Endodermal cell (in vitro differentiated cells): Measurements from ENCODE around the gene NBEAL1. TPM values are rescaled to one million over a fixed set of nuclear protein-coding genes. Genes with fewer than 3 reads are reported as not detected.
"Not testable (repeated sequence)": the region's sequence is repeated elsewhere in the genome, so short reads cannot be mapped to it uniquely, and the experiment has no call there.

Experiments
- DNase-seq: peaks from one replicate; pipeline ENCODE4 v3.0.0-alpha.2; 2017
- H3K27ac ChIP-seq: 2 replicates; pipeline ENCODE4 v1.5.1; 2013; ENCODE audit warnings: mild to moderate bottlenecking, low read depth, low read length, moderate library complexity
- H3K27me3 ChIP-seq: 2 replicates; pipeline ENCODE4 v1.6.1; 2013; ENCODE audit warnings: mild to moderate bottlenecking, low read length, moderate library complexity; ENCODE audit not compliant: insufficient read depth, control insufficient read depth, poor library complexity, severe bottlenecking
- H3K36me3 ChIP-seq: 2 replicates; pipeline ENCODE4 v1.7.0; 2013; ENCODE audit warnings: mild to moderate bottlenecking, low read length, moderate library complexity; ENCODE audit not compliant: control insufficient read depth, insufficient read depth
- H3K4me1 ChIP-seq: one replicate; pipeline ENCODE4 v1.7.0; 2013; ENCODE audit warnings: low read length; ENCODE audit not compliant: control insufficient read depth, insufficient read depth
- H3K4me3 ChIP-seq: 2 replicates; pipeline ENCODE4 v1.5.1; 2013; ENCODE audit warnings: mild to moderate bottlenecking, low read length, moderate library complexity
- H3K9ac ChIP-seq: 2 replicates; pipeline ENCODE4 v1.6.1; 2013; ENCODE audit warnings: mild to moderate bottlenecking, low read length, moderate library complexity; ENCODE audit not compliant: poor library complexity, severe bottlenecking; ENCODE audit errors: extremely low read depth
- H3K9me3 ChIP-seq: 2 replicates; pipeline ENCODE4 v1.6.1; 2013; ENCODE audit warnings: mild to moderate bottlenecking, low read length, moderate library complexity; ENCODE audit not compliant: control insufficient read depth
- H3K27ac Mint-ChIP-seq: 2 replicates; pipeline ENCODE4 v1.8.0; 2020; ENCODE audit warnings: mixed read lengths
- H3K27me3 Mint-ChIP-seq: 2 replicates; pipeline ENCODE4 v1.8.0; 2021; ENCODE audit warnings: mild to moderate bottlenecking, mixed read lengths; ENCODE audit not compliant: insufficient read depth
- H3K36me3 Mint-ChIP-seq: 2 replicates; pipeline ENCODE4 v1.8.0; 2020; ENCODE audit warnings: low read depth, mixed read lengths
- H3K4me1 Mint-ChIP-seq: 2 replicates; pipeline ENCODE4 v1.8.0; 2020; ENCODE audit warnings: mixed read lengths
- H3K4me3 Mint-ChIP-seq: 2 replicates; pipeline ENCODE4 v1.8.0; 2020; ENCODE audit warnings: mild to moderate bottlenecking, moderate library complexity, mixed read lengths
- H3K9me3 Mint-ChIP-seq: 2 replicates; pipeline ENCODE4 v1.8.0; 2020; ENCODE audit warnings: mild to moderate bottlenecking, mixed read lengths
- WGBS, 2 experiments: methylation state at CpG; one replicate each; pipeline versions ENCODE4 v1.1.5 to v1.1.7; 2013; ENCODE audit warnings: missing lambda C conversion rate in 2 of 2, mixed read lengths in 1 of 2; ENCODE audit not compliant: insufficient coverage in 1 of 2, insufficient read length in 1 of 2; 5-methylcytosine and 5-hydroxymethylcytosine counted together
- total RNA-seq, 2 donors: library from RNA; stranded (reverse); fragmentation: NEBNext Ultra II Directional in 1 of 2; extraction: Animal tissue kit (Norgen Biotek cat#: 25700) in 1 of 2; gene quantifications; 2 replicates in 1 of 2; 3 replicates in 1 of 2; pipeline ENCODE4 v1.2.1, GENCODE V29; 2021
- TF ChIP-seq, protein P1 (sequence below): fragments of 200-600 bp; sonication (generic); conservative IDR thresholded peaks from 2 replicates; pipeline ENCODE4 v1.5.0; 2021; ENCODE audit warnings: antibody characterized with exemption, mild to moderate bottlenecking

Gene NBEAL1
- total RNA-seq, 2 donors from 2014 or later: 18.2 to 20.1 TPM

DNA sequence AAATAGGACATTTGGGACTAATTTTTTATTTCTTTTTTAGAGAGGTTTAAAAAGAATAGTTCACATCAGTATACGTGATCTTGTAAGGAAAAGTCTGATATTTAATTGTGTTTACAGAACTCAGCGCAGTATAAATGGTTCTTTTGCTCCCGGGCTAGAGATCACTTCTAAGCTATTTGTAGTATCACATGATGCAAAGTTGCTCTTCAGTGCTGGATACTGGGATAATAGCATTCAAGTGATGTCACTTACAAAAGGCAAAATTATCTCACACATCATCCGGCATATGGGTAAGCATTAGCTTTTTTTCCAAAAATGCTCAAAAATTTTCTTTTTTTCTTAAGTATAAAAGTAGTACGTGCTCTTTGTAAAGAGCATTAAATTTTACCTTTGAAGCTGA lies 186.8 kb downstream of the NBEAL1 start:
- TF ChIP-seq, protein P1, sequence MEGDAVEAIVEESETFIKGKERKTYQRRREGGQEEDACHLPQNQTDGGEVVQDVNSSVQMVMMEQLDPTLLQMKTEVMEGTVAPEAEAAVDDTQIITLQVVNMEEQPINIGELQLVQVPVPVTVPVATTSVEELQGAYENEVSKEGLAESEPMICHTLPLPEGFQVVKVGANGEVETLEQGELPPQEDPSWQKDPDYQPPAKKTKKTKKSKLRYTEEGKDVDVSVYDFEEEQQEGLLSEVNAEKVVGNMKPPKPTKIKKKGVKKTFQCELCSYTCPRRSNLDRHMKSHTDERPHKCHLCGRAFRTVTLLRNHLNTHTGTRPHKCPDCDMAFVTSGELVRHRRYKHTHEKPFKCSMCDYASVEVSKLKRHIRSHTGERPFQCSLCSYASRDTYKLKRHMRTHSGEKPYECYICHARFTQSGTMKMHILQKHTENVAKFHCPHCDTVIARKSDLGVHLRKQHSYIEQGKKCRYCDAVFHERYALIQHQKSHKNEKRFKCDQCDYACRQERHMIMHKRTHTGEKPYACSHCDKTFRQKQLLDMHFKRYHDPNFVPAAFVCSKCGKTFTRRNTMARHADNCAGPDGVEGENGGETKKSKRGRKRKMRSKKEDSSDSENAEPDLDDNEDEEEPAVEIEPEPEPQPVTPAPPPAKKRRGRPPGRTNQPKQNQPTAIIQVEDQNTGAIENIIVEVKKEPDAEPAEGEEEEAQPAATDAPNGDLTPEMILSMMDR: no peak
- Mint-ChIP-seq H3K4me1 (no peaks in the 10 kb centered on the region), H3K27ac (no peak overlapping the region), H3K9me3 (peaks cover 9% of the 10 kb centered on the region), H3K27me3 (no peaks in the 10 kb centered on the region), H3K4me3 (no peak overlapping the region), H3K36me3 (peaks cover 36% of the 10 kb centered on the region)
- no peak overlapping the region for H3K4me3 ChIP-seq
- no peaks in the 10 kb centered on the region for H3K4me1 ChIP-seq
- peaks cover 34% of the 10 kb centered on the region for H3K36me3 ChIP-seq
- no peaks in the 10 kb centered on the region for H3K9me3 ChIP-seq
- H3K27me3 ChIP-seq: no peaks in the 10 kb centered on the region
- no peak overlapping the region for H3K9ac ChIP-seq
- 99 to 100% methylated on average over 4 to 5 of the region's 5 CpGs for WGBS, 2 experiments
- DNase-seq: no peak
- no peak overlapping the region for H3K27ac ChIP-seq

DNA sequence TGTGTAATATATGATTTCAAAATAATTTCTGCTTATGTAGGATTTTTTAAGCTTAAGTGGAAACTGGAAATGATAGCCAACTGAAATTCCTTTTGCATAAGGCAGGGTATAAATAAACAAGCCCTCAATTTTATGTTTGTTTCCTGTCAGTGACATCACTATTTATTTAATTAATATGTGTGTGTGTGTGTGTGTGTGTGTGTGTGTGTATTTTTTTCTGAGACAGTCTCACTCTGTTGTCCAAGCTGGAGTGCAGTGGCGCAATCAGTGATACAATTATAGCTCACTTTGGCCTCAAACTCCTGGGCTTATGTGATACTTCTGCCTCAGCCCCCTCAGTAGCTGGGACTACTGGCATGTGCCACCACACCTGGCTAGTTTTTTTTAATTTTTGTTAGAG lies 194.9 kb downstream of the NBEAL1 start:
- DNase-seq: no peak
- Mint-ChIP-seq H3K4me3 (no peak overlapping the region), H3K9me3 (peaks cover 11% of the 10 kb centered on the region), H3K4me1 (peaks cover 7% of the 10 kb centered on the region), H3K27me3 (no peaks in the 10 kb centered on the region), H3K36me3 (peaks cover 48% of the 10 kb centered on the region), H3K27ac (no peak overlapping the region)
- Histone ChIP-seq H3K4me1 (no peaks in the 10 kb centered on the region), H3K36me3 (peaks cover 15% of the 10 kb centered on the region), H3K27me3 (no peaks in the 10 kb centered on the region), H3K9ac (no peak overlapping the region), H3K9me3 (no peaks in the 10 kb centered on the region), H3K4me3 (no peak overlapping the region), H3K27ac (no peak overlapping the region)
- 96% methylated on average over 1 of the region's 1 CpG; no CpG with 5 or more reads in 1 of the 2 experiments for WGBS, 2 experiments
- TF ChIP-seq, protein P1: no peak

DNA sequence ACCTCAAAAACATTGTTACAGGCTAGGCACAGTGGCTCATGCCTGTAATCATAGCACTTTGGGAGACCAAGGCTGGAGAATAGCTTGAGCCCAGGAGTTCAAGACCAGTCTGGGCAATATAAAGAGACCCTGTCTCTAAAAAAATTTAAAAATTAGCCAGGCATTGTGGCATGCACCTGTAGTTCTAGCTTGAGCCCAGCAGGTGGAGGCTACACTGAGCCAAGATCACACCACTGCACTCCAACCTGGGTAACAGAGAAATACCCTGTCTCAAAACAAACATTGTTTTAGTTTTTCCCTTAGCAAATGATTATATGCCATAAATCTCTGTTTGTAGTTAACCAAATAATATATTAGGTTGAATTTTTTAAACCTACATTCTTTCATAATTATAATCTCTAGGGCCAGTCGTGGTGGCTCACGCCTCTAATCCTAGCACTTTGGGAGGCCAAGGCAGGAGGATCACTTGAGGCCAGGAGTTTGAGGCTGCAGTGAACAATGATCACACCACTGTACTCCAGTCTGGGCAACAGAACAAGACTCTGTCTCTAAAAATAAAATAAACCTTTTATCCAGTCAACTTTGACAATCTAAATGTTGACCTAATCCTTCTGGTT lies 210.9 kb downstream of the NBEAL1 start:
- Histone ChIP-seq H3K9me3 (no peaks in the 10 kb centered on the region), H3K27ac (no peak overlapping the region), H3K36me3 (no peaks in the 10 kb centered on the region), H3K4me1 (no peaks in the 10 kb centered on the region), H3K27me3 (no peaks in the 10 kb centered on the region), H3K9ac (no peak overlapping the region), H3K4me3 (no peak overlapping the region)
- 94 to 100% methylated on average over 2 of the region's 2 CpGs for WGBS, 2 experiments
- Mint-ChIP-seq H3K9me3 (peaks cover 13% of the 10 kb centered on the region), H3K4me1 (peaks cover 2% of the 10 kb centered on the region), H3K4me3 (no peak overlapping the region), H3K27me3 (no peaks in the 10 kb centered on the region), H3K27ac (no peak overlapping the region), H3K36me3 (no peaks in the 10 kb centered on the region)
- TF ChIP-seq, protein P1: peak; percentile 86
- DNase-seq: peak; percentile 69

DNA sequence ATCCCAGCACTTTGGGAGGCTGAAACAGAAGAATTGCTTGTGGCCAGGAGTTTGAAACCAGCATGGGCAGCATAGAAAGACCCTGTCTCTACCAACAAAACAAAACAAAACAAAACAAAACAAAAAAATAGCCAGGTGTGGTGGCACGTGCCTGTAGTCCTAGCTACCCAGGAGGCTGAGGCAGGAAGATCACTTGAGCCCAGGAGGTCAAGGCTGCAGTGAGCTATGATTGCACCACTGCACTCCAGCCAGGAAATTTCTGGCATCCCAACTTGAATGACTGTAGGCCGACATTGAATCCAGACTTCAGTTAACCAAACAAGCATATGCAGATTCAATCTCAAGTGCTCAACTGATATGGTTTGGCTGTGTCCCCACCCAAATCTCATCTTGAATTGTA lies 215.0 kb downstream of the NBEAL1 start:
- not testable (repeated sequence) for H3K36me3 ChIP-seq, H3K4me1 Mint-ChIP-seq, H3K27ac ChIP-seq, H3K4me3 ChIP-seq, H3K27ac Mint-ChIP-seq, H3K27me3 Mint-ChIP-seq, H3K9me3 ChIP-seq, H3K36me3 Mint-ChIP-seq, H3K27me3 ChIP-seq, H3K9ac ChIP-seq, DNase-seq, H3K4me3 Mint-ChIP-seq, H3K4me1 ChIP-seq
- H3K9me3 Mint-ChIP-seq: peaks cover 16% of the 10 kb centered on the region
- 91 to 95% methylated on average over 2 of the region's 2 CpGs for WGBS, 2 experiments
